Endodermal cell (in vitro differentiated cells): ENCODE results near the gene CD14. TPM values are rescaled to one million over a fixed set of nuclear protein-coding genes. Genes with fewer than 3 reads are reported as not detected.

Experiments used
- DNase-seq: peaks from one replicate; pipeline ENCODE4 v3.0.0-alpha.2; 2017
- H3K27ac ChIP-seq: 2 replicates; pipeline ENCODE4 v1.5.1; 2013; ENCODE audit warnings: mild to moderate bottlenecking, low read depth, low read length, moderate library complexity
- H3K27me3 ChIP-seq: 2 replicates; pipeline ENCODE4 v1.6.1; 2013; ENCODE audit warnings: mild to moderate bottlenecking, low read length, moderate library complexity; ENCODE audit not compliant: insufficient read depth, control insufficient read depth, poor library complexity, severe bottlenecking
- H3K36me3 ChIP-seq: 2 replicates; pipeline ENCODE4 v1.7.0; 2013; ENCODE audit warnings: mild to moderate bottlenecking, low read length, moderate library complexity; ENCODE audit not compliant: control insufficient read depth, insufficient read depth
- H3K4me1 ChIP-seq: one replicate; pipeline ENCODE4 v1.7.0; 2013; ENCODE audit warnings: low read length; ENCODE audit not compliant: control insufficient read depth, insufficient read depth
- H3K4me3 ChIP-seq: 2 replicates; pipeline ENCODE4 v1.5.1; 2013; ENCODE audit warnings: mild to moderate bottlenecking, low read length, moderate library complexity
- H3K9ac ChIP-seq: 2 replicates; pipeline ENCODE4 v1.6.1; 2013; ENCODE audit warnings: mild to moderate bottlenecking, low read length, moderate library complexity; ENCODE audit not compliant: poor library complexity, severe bottlenecking; ENCODE audit errors: extremely low read depth
- H3K9me3 ChIP-seq: 2 replicates; pipeline ENCODE4 v1.6.1; 2013; ENCODE audit warnings: mild to moderate bottlenecking, low read length, moderate library complexity; ENCODE audit not compliant: control insufficient read depth
- H3K27ac Mint-ChIP-seq: 2 replicates; pipeline ENCODE4 v1.8.0; 2020; ENCODE audit warnings: mixed read lengths
- H3K27me3 Mint-ChIP-seq: 2 replicates; pipeline ENCODE4 v1.8.0; 2021; ENCODE audit warnings: mild to moderate bottlenecking, mixed read lengths; ENCODE audit not compliant: insufficient read depth
- H3K36me3 Mint-ChIP-seq: 2 replicates; pipeline ENCODE4 v1.8.0; 2020; ENCODE audit warnings: low read depth, mixed read lengths
- H3K4me1 Mint-ChIP-seq: 2 replicates; pipeline ENCODE4 v1.8.0; 2020; ENCODE audit warnings: mixed read lengths
- H3K4me3 Mint-ChIP-seq: 2 replicates; pipeline ENCODE4 v1.8.0; 2020; ENCODE audit warnings: mild to moderate bottlenecking, moderate library complexity, mixed read lengths
- H3K9me3 Mint-ChIP-seq: 2 replicates; pipeline ENCODE4 v1.8.0; 2020; ENCODE audit warnings: mild to moderate bottlenecking, mixed read lengths
- CTCF ChIP-seq: fragments of 200-600 bp; sonication (generic); conservative IDR thresholded peaks from 2 replicates; pipeline ENCODE4 v1.5.0; 2021; ENCODE audit warnings: antibody characterized with exemption, mild to moderate bottlenecking
- WGBS, 2 experiments: methylation state at CpG; one replicate each; pipeline versions ENCODE4 v1.1.5 to v1.1.7; 2013; ENCODE audit warnings: missing lambda C conversion rate in 2 of 2, mixed read lengths in 1 of 2; ENCODE audit not compliant: insufficient coverage in 1 of 2, insufficient read length in 1 of 2; 5-methylcytosine and 5-hydroxymethylcytosine counted together
- total RNA-seq, 2 donors: library from RNA; stranded (reverse); fragmentation: NEBNext Ultra II Directional in 1 of 2; extraction: Animal tissue kit (Norgen Biotek cat#: 25700) in 1 of 2; gene quantifications; 2 replicates in 1 of 2; 3 replicates in 1 of 2; pipeline ENCODE4 v1.2.1, GENCODE V29; 2021

CD14 gene
- total RNA-seq, 2 donors from 2014 or later = 0.18 TPM; not detected in 1

- 93 to 98% methylated on average over 4 of the region's 4 CpGs for WGBS, 2 experiments
- peaks cover 39% of the 10 kb centered on the region for H3K27me3 ChIP-seq
- no peak overlapping the region for H3K4me3 Mint-ChIP-seq
- no peak overlapping the region for H3K27ac ChIP-seq
- no peaks in the 10 kb centered on the region for H3K4me1 Mint-ChIP-seq
- H3K9me3 ChIP-seq = peaks cover 29% of the 10 kb centered on the region
- no peak overlapping the region for H3K27ac Mint-ChIP-seq
- peaks cover 59% of the 10 kb centered on the region for H3K9me3 Mint-ChIP-seq
- H3K9ac ChIP-seq = no peak overlapping the region
- peaks cover 2% of the 10 kb centered on the region for H3K36me3 Mint-ChIP-seq
- no peak for TF ChIP-seq CTCF
- no peaks in the 10 kb centered on the region for H3K36me3 ChIP-seq
- no peak for DNase-seq
- H3K4me1 ChIP-seq = no peaks in the 10 kb centered on the region
- no peak overlapping the region for H3K4me3 ChIP-seq
- peaks cover 15% of the 10 kb centered on the region for H3K27me3 Mint-ChIP-seq
These were observed 1.9 kb downstream of the CD14 start for GRCh38 chr5:140631036-140631417.

DNA sequence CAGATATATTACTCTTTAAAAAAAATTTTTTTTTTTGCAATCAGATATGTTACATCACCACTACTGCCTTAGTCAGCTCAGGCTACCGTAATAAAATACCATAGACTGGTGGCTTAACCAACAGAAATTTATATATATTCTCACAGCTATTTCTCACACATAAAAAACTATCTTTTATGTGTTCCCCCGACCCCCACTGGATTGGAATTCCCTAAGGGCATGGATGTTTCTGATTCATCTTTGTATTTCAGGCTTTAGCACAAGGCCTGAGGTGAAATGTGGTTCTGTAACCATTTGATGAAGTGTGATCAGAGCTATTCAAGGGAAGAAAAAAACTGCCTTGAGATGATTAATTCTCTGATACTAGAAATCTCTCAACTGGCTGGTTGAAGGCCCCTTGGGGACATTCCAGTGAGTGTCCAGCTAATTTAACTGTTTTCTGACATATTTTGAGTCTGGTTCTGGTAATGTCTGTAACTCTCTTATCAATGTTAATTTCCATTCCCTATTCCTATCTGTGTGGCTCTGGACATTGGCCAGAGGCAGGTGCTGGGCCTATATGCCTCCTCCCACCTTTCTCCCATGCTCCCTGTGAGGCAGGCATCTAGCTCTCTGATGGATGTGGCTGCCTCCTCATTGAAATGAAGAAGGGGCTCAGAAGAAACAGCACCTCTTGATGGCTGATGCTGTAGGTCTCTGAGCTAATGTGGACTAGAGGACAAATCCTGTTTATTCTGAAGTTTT lies 2.5 kb downstream of the CD14 start:
- no peaks in the 10 kb centered on the region for H3K36me3 ChIP-seq
- Mint-ChIP-seq H3K9me3 (peaks cover 64% of the 10 kb centered on the region), H3K27ac (no peak overlapping the region), H3K27me3 (peaks cover 15% of the 10 kb centered on the region), H3K4me3 (no peak overlapping the region), H3K36me3 (peaks cover 2% of the 10 kb centered on the region), H3K4me1 (no peaks in the 10 kb centered on the region)
- no peak for TF ChIP-seq CTCF
- peaks cover 39% of the 10 kb centered on the region for H3K27me3 ChIP-seq
- no peak for DNase-seq
- 86 to 100% methylated on average over 1 to 2 of the region's 2 CpGs for WGBS, 2 experiments
- H3K4me1 ChIP-seq = no peaks in the 10 kb centered on the region
- H3K4me3 ChIP-seq = no peak overlapping the region
- no peak overlapping the region for H3K9ac ChIP-seq
- no peak overlapping the region for H3K27ac ChIP-seq
- peaks cover 29% of the 10 kb centered on the region for H3K9me3 ChIP-seq

- H3K9me3 ChIP-seq = peaks cover 29% of the 10 kb centered on the region
- peaks cover 34% of the 10 kb centered on the region for H3K27me3 ChIP-seq
- H3K9ac ChIP-seq = no peak overlapping the region
- H3K27me3 Mint-ChIP-seq = peaks cover 18% of the 10 kb centered on the region
- TF ChIP-seq CTCF = no peak
- H3K4me3 Mint-ChIP-seq = no peak overlapping the region
- 87 to 89% methylated on average over 1 of the region's 1 CpG for WGBS, 2 experiments
- H3K36me3 Mint-ChIP-seq = peaks cover 2% of the 10 kb centered on the region
- H3K27ac Mint-ChIP-seq = no peak overlapping the region
- no peaks in the 10 kb centered on the region for H3K4me1 Mint-ChIP-seq
- H3K27ac ChIP-seq = no peak overlapping the region
- H3K36me3 ChIP-seq = no peaks in the 10 kb centered on the region
- no peak for DNase-seq
- H3K4me1 ChIP-seq = no peaks in the 10 kb centered on the region
- peaks cover 73% of the 10 kb centered on the region for H3K9me3 Mint-ChIP-seq
- no peak overlapping the region for H3K4me3 ChIP-seq
These were observed 4.3 kb downstream of the CD14 start for GRCh38 chr5:140628711-140629110.
